Body of pancreas (tissue), 4 donors: ENCODE data around the gene GCNT3.

Source experiments
- POLR2A ChIP-seq, 3 donors: fragments of 450-650 bp; IDR thresholded peaks; one replicate each; pipeline ENCODE4 v1.6.1; 2016; ENCODE audit warnings: antibody characterized with exemption in 3 of 3, mild to moderate bottlenecking in 2 of 3
- TF ChIP-seq, protein P1 (sequence below), 7 experiments: fragments of 450-650 bp in 4 of 7; fragments of 200-600 bp in 3 of 7; sonication (generic) in 3 of 7; IDR thresholded peaks; one replicate each; pipeline ENCODE4 v1.5.1; 2016 to 2019; ENCODE audit warnings: antibody characterized with exemption in 7 of 7

DNA sequence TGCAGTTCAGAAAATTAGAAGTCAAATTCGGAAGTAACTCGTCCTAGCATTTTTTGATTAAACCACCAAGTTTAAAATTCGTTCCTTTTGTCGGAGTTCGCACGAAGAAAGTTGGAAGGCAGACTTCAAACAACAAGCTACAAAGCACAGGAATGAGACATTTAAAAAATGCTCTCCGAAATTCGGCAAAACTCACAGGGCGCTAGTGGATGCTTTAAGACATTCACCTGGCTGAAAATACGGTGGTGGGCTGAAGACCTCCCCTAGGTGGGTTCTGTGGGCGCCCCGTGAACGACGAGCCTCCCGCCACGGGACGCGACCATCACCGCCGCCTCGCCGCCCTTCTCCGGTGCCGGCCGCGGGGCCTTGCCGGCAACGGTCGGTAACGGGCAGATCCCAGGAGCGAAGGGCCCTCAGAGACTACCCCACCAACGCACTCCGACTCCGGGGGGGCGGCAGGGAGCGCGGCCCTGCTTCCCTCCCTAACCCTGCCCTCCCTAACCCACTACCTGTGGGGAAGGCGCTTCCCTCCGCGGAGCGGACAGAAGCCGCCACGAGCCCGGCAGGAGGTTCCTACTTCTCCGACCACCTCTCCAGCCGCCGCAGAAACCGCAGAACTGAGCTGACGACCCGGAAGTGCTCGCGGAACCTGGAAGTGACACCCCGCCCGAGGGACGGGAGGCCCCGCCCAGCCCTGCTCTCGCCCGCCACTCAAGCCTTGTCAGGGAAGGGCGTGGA lies 45.5 kb downstream of the GCNT3 start, which contains the start of gene GTF2A2:
- TF ChIP-seq, protein P1, sequence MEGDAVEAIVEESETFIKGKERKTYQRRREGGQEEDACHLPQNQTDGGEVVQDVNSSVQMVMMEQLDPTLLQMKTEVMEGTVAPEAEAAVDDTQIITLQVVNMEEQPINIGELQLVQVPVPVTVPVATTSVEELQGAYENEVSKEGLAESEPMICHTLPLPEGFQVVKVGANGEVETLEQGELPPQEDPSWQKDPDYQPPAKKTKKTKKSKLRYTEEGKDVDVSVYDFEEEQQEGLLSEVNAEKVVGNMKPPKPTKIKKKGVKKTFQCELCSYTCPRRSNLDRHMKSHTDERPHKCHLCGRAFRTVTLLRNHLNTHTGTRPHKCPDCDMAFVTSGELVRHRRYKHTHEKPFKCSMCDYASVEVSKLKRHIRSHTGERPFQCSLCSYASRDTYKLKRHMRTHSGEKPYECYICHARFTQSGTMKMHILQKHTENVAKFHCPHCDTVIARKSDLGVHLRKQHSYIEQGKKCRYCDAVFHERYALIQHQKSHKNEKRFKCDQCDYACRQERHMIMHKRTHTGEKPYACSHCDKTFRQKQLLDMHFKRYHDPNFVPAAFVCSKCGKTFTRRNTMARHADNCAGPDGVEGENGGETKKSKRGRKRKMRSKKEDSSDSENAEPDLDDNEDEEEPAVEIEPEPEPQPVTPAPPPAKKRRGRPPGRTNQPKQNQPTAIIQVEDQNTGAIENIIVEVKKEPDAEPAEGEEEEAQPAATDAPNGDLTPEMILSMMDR (IDR thresholded peaks at IDR 0.05) = no peak
- TF ChIP-seq POLR2A (IDR thresholded peaks at IDR 0.05) = peak; percentile 52 to 80 (median 79)
